Suppressor macrophage treated with lipopolysaccharide for 1 hour (primary cell): ENCODE measurements around the gene SNRPA.
A peak's percentile ranks its signal among the peaks of the same experiment; 100 is the strongest.

Source experiments
- DNase-seq, 3 donors: peaks; one replicate each; pipeline ENCODE4 v3.0.0-alpha.2; 2020 to 2022

Gene SNRPA

GRCh38 chr19:40750874-40751537 is at the start of gene SNRPA:
Gene SNRPA (plus strand): TSS chr19:40751203. CDS start chr19:40751409, 206 bp downstream.
- peak; percentile 99 for DNase-seq

GRCh38 chr19:40701758-40702157 is 49.2 kb upstream of the SNRPA start:
- DNase-seq: no peak

- no peak for DNase-seq
These were observed 48.5 kb upstream of the SNRPA start for GRCh38 chr19:40702337-40703012.

GRCh38 chr19:40703029-40703755 is 47.8 kb upstream of the SNRPA start:
- no peak for DNase-seq

- no peak for DNase-seq
These were observed 46.3 kb upstream of the SNRPA start for GRCh38 chr19:40704491-40705361.

- no peak for DNase-seq
These were observed 45.7 kb upstream of the SNRPA start for GRCh38 chr19:40705362-40705651.

GRCh38 chr19:40705950-40706619 is 44.9 kb upstream of the SNRPA start:
- no peak for DNase-seq

- DNase-seq: no peak
These were observed 43.4 kb upstream of the SNRPA start for GRCh38 chr19:40707615-40708014.

- DNase-seq: no peak
These were observed 41.2 kb upstream of the SNRPA start for GRCh38 chr19:40709817-40710216.

GRCh38 chr19:40713939-40714338 is 37.1 kb upstream of the SNRPA start:
- DNase-seq: no peak

GRCh38 chr19:40714441-40715299 is 36.3 kb upstream of the SNRPA start:
- peak; percentile 88 to 93 (median 91) for DNase-seq

GRCh38 chr19:40716031-40716481 is 34.9 kb upstream of the SNRPA start:
- peak in 1 of 3 donors; percentile 35 for DNase-seq

- DNase-seq: peak; percentile 98 to 100 (median 99)
These were observed 34.3 kb upstream of the SNRPA start, which contains the start of the genes COQ8B and ITPKC for GRCh38 chr19:40716482-40717324. Gene COQ8B (minus strand): TSS chr19:40716886. CDS start chr19:40714632, 2,254 bp downstream. Gene ITPKC (plus strand): TSS chr19:40717112. CDS start chr19:40717136, 24 bp downstream.

GRCh38 chr19:40717325-40717879 is 33.6 kb upstream of the SNRPA start:
- DNase-seq: no peak

GRCh38 chr19:40717880-40718773 is 32.9 kb upstream of the SNRPA start:
- DNase-seq: no peak

- DNase-seq: no peak
These were observed 32.1 kb upstream of the SNRPA start for GRCh38 chr19:40718774-40719391.

GRCh38 chr19:40719414-40719894 is 31.5 kb upstream of the SNRPA start:
- DNase-seq: no peak

GRCh38 chr19:40721140-40721486 is 29.9 kb upstream of the SNRPA start:
- DNase-seq: no peak
